Esophagus squamous epithelium (tissue), 5 donors: Measurements from ENCODE around the gene TMIE. TPM values are rescaled to one million over a fixed set of nuclear protein-coding genes. Genes with fewer than 3 reads are reported as not detected.

Experiments
- DNase-seq: peaks from one replicate; lab custom pipeline; 2025; lab: John Stamatoyannopoulos, UW
- H3K27ac ChIP-seq, 4 donors: fragments of 200-600 bp; sonication (generic); one replicate each; pipeline ENCODE4 v1.5.1; 2016 to 2019; ENCODE audit warnings: mild to moderate bottlenecking in 1 of 4
- H3K27me3 ChIP-seq, 4 donors: fragments of 200-600 bp; sonication (generic); 1 replicate in 3 of 4; 2 replicates in 1 of 4; pipeline versions ENCODE4 v1.5.1 to v1.6.0; 2017 to 2021; ENCODE audit warnings: antibody characterized with exemption in 1 of 4
- H3K36me3 ChIP-seq, 3 donors: fragments of 200-600 bp; sonication (generic); one replicate each; pipeline ENCODE4 v1.5.1; 2016 to 2019
- H3K4me1 ChIP-seq, 3 donors: fragments of 200-600 bp; sonication (generic); one replicate each; pipeline ENCODE4 v1.5.1; 2017 to 2019
- H3K4me3 ChIP-seq, 4 donors: fragments of 200-600 bp; sonication (generic); 1 replicate in 3 of 4; 2 replicates in 1 of 4; pipeline ENCODE4 v1.5.1; 2016 to 2019; ENCODE audit warnings: mild to moderate bottlenecking in 2 of 4, moderate library complexity in 1 of 4
- H3K9me3 ChIP-seq, 3 donors: fragments of 200-600 bp; sonication (generic); one replicate each; pipeline ENCODE4 v1.5.1; 2016 to 2019
- CTCF ChIP-seq, 6 experiments: fragments of 450-650 bp in 4 of 6; fragments of 200-600 bp in 2 of 6; sonication (generic) in 2 of 6; IDR thresholded peaks; one replicate each; pipeline ENCODE4 v1.5.1; 2016 to 2019; ENCODE audit warnings: antibody characterized with exemption in 6 of 6, mild to moderate bottlenecking in 4 of 6, moderate library complexity in 4 of 6
- POLR2A ChIP-seq, 4 donors: fragments of 450-650 bp; IDR thresholded peaks; one replicate each; pipeline ENCODE4 v1.6.1; 2017; ENCODE audit warnings: antibody characterized with exemption in 4 of 4, mild to moderate bottlenecking in 4 of 4, moderate library complexity in 3 of 4
- WGBS, 2 donors: methylation state at CpG; one replicate each; pipeline ENCODE4 v1.1.5; 2018; 5-methylcytosine and 5-hydroxymethylcytosine counted together
- intact Hi-C: fragments of 100-400 bp; cut with DNase I; formaldehyde crosslinking; loops from one replicate; pipeline ENCODE4 v1.15.0; 2022
- total RNA-seq, 4 donors: library from RNA; depleted of rRNA; stranded (reverse); fragments of >200 nt; gene quantifications; one replicate each; pipeline ENCODE4 v1.1.0, GENCODE V29; 2016
- donor health status: DM: yes; HTN: yes; CAD: no.

TMIE gene
- total RNA-seq, 4 donors from 2014 or later: 0.18 to 1.1 (median 0.61) TPM

GRCh38 chr3:46729038-46729437 lies 27.8 kb downstream of the TMIE start:
- 70 to 90% methylated on average over 1 to 3 of the region's 4 CpGs for WGBS, 2 donors
- DNase-seq: no peak

GRCh38 chr3:46730819-46731218 lies 29.6 kb downstream of the TMIE start:
- Histone ChIP-seq H3K36me3 (no peaks in the 10 kb centered on the region), H3K27ac (no peak overlapping the region), H3K4me3 (no peak overlapping the region), H3K27me3 (peaks cover 0 to 48% (median 0%) of the 10 kb centered on the region in 4 donors), H3K4me1 (no peaks in the 10 kb centered on the region), H3K9me3 (no peaks in the 10 kb centered on the region)
- TF ChIP-seq POLR2A (IDR thresholded peaks at IDR 0.05): no peak
- no peak for TF ChIP-seq CTCF (IDR thresholded peaks at IDR 0.05)
- 81 to 90% methylated on average over 2 of the region's 2 CpGs for WGBS, 2 donors
- no peak for DNase-seq
- intact Hi-C loops: no loop called here

More at GRCh38 chr3:46729038-46729437, 27.8 kb downstream of the TMIE start:
- no peak for TF ChIP-seq CTCF (IDR thresholded peaks at IDR 0.05)
- no peak for TF ChIP-seq POLR2A (IDR thresholded peaks at IDR 0.05)
- intact Hi-C loops: no loop called here
- Histone ChIP-seq H3K36me3 (no peaks in the 10 kb centered on the region), H3K4me1 (no peaks in the 10 kb centered on the region), H3K27ac (no peak overlapping the region), H3K4me3 (no peak overlapping the region), H3K27me3 (peaks cover 0 to 37% (median 0%) of the 10 kb centered on the region in 4 donors), H3K9me3 (no peaks in the 10 kb centered on the region)

GRCh38 chr3:46731795-46732194 lies 30.6 kb downstream of the TMIE start:
- Histone ChIP-seq H3K9me3 (no peaks in the 10 kb centered on the region), H3K36me3 (no peaks in the 10 kb centered on the region), H3K4me3 (no peak overlapping the region), H3K27me3 (peaks cover 0 to 55% (median 0%) of the 10 kb centered on the region in 4 donors), H3K4me1 (no peaks in the 10 kb centered on the region), H3K27ac (no peak overlapping the region)
- no peak for DNase-seq
- 73 to 75% methylated on average over 3 of the region's 3 CpGs for WGBS, 2 donors
- intact Hi-C loops: no loop called here
- TF ChIP-seq CTCF (IDR thresholded peaks at IDR 0.05): no peak
- TF ChIP-seq POLR2A (IDR thresholded peaks at IDR 0.05): no peak

GRCh38 chr3:46733026-46733800 lies 32.0 kb downstream of the TMIE start:
- WGBS, 2 donors: 71 to 92% methylated on average over 2 to 7 of the region's 9 CpGs
- intact Hi-C loops: no loop called here

More at GRCh38 chr3:46733026-46733800, 32.0 kb downstream of the TMIE start:
- TF ChIP-seq POLR2A (IDR thresholded peaks at IDR 0.05) (no peak), CTCF (IDR thresholded peaks at IDR 0.05) (no peak)
- no peaks in the 10 kb centered on the region for H3K36me3 ChIP-seq
- no peak overlapping the region for H3K4me3 ChIP-seq
- H3K9me3 ChIP-seq: no peaks in the 10 kb centered on the region
- no peaks in the 10 kb centered on the region for H3K4me1 ChIP-seq
- H3K27me3 ChIP-seq: peaks cover 0 to 55% (median 0%) of the 10 kb centered on the region in 4 donors
- H3K27ac ChIP-seq: no peak overlapping the region
- no peak for DNase-seq
